Middle frontal gyrus (tissue), 1 donor: Measurements from ENCODE around the gene OVCH1.
"Not testable (repeated sequence)": the region's sequence is repeated elsewhere in the genome, so short reads cannot be mapped to it uniquely, and the experiment has no call there.

Experiments
- DNase-seq: peaks from one replicate; pipeline ENCODE4 v3.0.0-alpha.2; 2015; ENCODE audit warnings: low spot score; ENCODE audit errors: extremely low spot score

The OVCH1 gene

GRCh38 chr12:29415111-29415510 lies 82.4 kb downstream of the OVCH1 start:
- no peak for DNase-seq

GRCh38 chr12:29414368-29414767 lies 83.1 kb downstream of the OVCH1 start:
- no peak for DNase-seq

GRCh38 chr12:29405561-29405960 lies 91.9 kb downstream of the OVCH1 start:
- DNase-seq: no peak

- DNase-seq: no peak
These were observed 93.5 kb downstream of the OVCH1 start for GRCh38 chr12:29403991-29404390.

- DNase-seq: no peak
These were observed 95.0 kb downstream of the OVCH1 start for GRCh38 chr12:29402437-29402836.

- no peak for DNase-seq
These were observed 99.0 kb downstream of the OVCH1 start for GRCh38 chr12:29398495-29398894.

GRCh38 chr12:29396774-29397173 lies 100.7 kb downstream of the OVCH1 start:
- DNase-seq: no peak

GRCh38 chr12:29395356-29395755 lies 102.1 kb downstream of the OVCH1 start:
- DNase-seq: no peak

GRCh38 chr12:29390419-29390818 lies 107.1 kb downstream of the OVCH1 start:
- not testable (repeated sequence) for DNase-seq

GRCh38 chr12:29389295-29389919 lies 108.1 kb downstream of the OVCH1 start:
- no peak for DNase-seq

GRCh38 chr12:29386084-29386680 lies 111.3 kb downstream of the OVCH1 start:
- not testable (repeated sequence) for DNase-seq

- not testable (repeated sequence) for DNase-seq
These were observed 112.3 kb downstream of the OVCH1 start for GRCh38 chr12:29385194-29385593.

GRCh38 chr12:29382251-29382650 lies 115.2 kb downstream of the OVCH1 start:
- DNase-seq: no peak

GRCh38 chr12:29380536-29381523 lies 116.7 kb downstream of the OVCH1 start, which contains the start of gene ERGIC2:
TSS of gene ERGIC2 (minus strand) at chr12:29381172. CDS start at chr12:29371633, 9,539 bp downstream.
- DNase-seq: peak; percentile 93
